OCI-LY3 (cell line): ENCODE measurements around the gene CSRNP3.

Experiments
- CTCF ChIP-seq: fragments of 200-600, 300-600 bp; sonication (generic); IDR thresholded peaks from 2 replicates; pipeline ENCODE4 v1.5.1; 2014; ENCODE audit warnings: antibody characterized with exemption, low read length, low read depth
- EZH2phosphoT487 ChIP-seq: fragments of 200-600 bp; shearing (Covaris generic); IDR thresholded peaks from 2 replicates; pipeline ENCODE4 v1.6.1; 2018; ENCODE audit warnings: antibody characterized with exemption, mixed run types, low read depth

GRCh38 chr2:165500001-165500400, 30.5 kb downstream of the CSRNP3 start:
- TF ChIP-seq CTCF (no peak), EZH2phosphoT487 (no peak)
